Activated T-helper 9 cell treated with anti-CD3 and anti-CD28 coated beads, Interleukin-2, amount 50 U/mL, for 16 hours (primary cell): ENCODE measurements around the gene PPP1R37.

Experiments
- DNase-seq: peaks from one replicate; pipeline ENCODE4 v3.0.0-alpha.2; 2020; ENCODE audit warnings: low read depth

Gene PPP1R37

GRCh38 chr19:45071545-45071938 is 21.4 kb upstream of the PPP1R37 start:
- DNase-seq, result no peak

- DNase-seq, result no peak
Measured at GRCh38 chr19:45071969-45072790, 20.8 kb upstream of the PPP1R37 start.

GRCh38 chr19:45074744-45075300 is 18.2 kb upstream of the PPP1R37 start:
- DNase-seq, result no peak

GRCh38 chr19:45075301-45076028 is 17.5 kb upstream of the PPP1R37 start:
- no peak for DNase-seq

GRCh38 chr19:45076029-45076850 is 16.7 kb upstream of the PPP1R37 start, which contains the start of gene ZNF296:
TSS of gene ZNF296 (minus strand) at chr19:45076478. CDS start at chr19:45076373, 105 bp downstream.
- peak; percentile 74 for DNase-seq

- DNase-seq, result no peak
Measured at GRCh38 chr19:45076851-45077730, 15.9 kb upstream of the PPP1R37 start.

GRCh38 chr19:45078390-45079062 is 14.5 kb upstream of the PPP1R37 start:
- no peak for DNase-seq

GRCh38 chr19:45079063-45079910 is 13.7 kb upstream of the PPP1R37 start, which contains the start of gene GEMIN7:
TSS of gene GEMIN7 (plus strand) at chr19:45079260. CDS start at chr19:45090115, 10,855 bp downstream.
- DNase-seq, result peak; percentile 70

GRCh38 chr19:45079911-45080370 is 13.0 kb upstream of the PPP1R37 start:
- DNase-seq, result no peak

- no peak for DNase-seq
Measured at GRCh38 chr19:45082170-45082569, 10.8 kb upstream of the PPP1R37 start.

GRCh38 chr19:45086480-45086879 is 6.5 kb upstream of the PPP1R37 start:
- DNase-seq, result no peak

- peak; percentile 28 for DNase-seq
Measured at GRCh38 chr19:45087531-45087930, 5.4 kb upstream of the PPP1R37 start.

GRCh38 chr19:45090034-45090433 is 2.9 kb upstream of the PPP1R37 start:
- no peak for DNase-seq

- no peak for DNase-seq
Measured at GRCh38 chr19:45090606-45091005, 2.4 kb upstream of the PPP1R37 start.

GRCh38 chr19:45091031-45091923 is 1.7 kb upstream of the PPP1R37 start:
- peak; percentile 94 for DNase-seq

- no peak for DNase-seq
Measured at GRCh38 chr19:45094137-45094536, 1.2 kb downstream of the PPP1R37 start.

- DNase-seq, result no peak
Measured at GRCh38 chr19:45094707-45095106, 1.7 kb downstream of the PPP1R37 start.
